Duodenal mucosa (tissue), 2 donors: ENCODE data around the gene MAPRE2.
"Not testable (repeated sequence)": the region's sequence is repeated elsewhere in the genome, so short reads cannot be mapped to it uniquely, and the experiment has no call there.

Experiments
- H3K27ac ChIP-seq: one replicate; pipeline ENCODE4 v1.7.0; 2013; ENCODE audit warnings: low read depth, low read length
- H3K27me3 ChIP-seq, 2 donors: one replicate each; pipeline ENCODE4 v1.7.0; 2013; ENCODE audit warnings: low read length in 2 of 2, control low read depth in 1 of 2; ENCODE audit not compliant: insufficient read depth in 2 of 2, control insufficient read depth in 1 of 2
- H3K36me3 ChIP-seq, 2 donors: one replicate each; pipeline ENCODE4 v1.7.0; 2013; ENCODE audit warnings: low read length in 2 of 2, control low read depth in 1 of 2; ENCODE audit not compliant: insufficient read depth in 2 of 2, control insufficient read depth in 1 of 2
- H3K4me1 ChIP-seq, 2 donors: one replicate each; pipeline ENCODE4 v1.7.0; 2013; ENCODE audit warnings: low read length in 2 of 2, control low read depth in 1 of 2; ENCODE audit not compliant: insufficient read depth in 2 of 2, control insufficient read depth in 1 of 2
- H3K4me3 ChIP-seq, 2 donors: one replicate each; pipeline ENCODE4 v1.7.0; 2013; ENCODE audit warnings: low read length in 2 of 2, low read depth in 1 of 2
- H3K9ac ChIP-seq, 2 donors: one replicate each; pipeline ENCODE4 v1.7.0; 2013; ENCODE audit warnings: low read length in 2 of 2, low read depth in 1 of 2
- H3K9me3 ChIP-seq, 2 donors: one replicate each; pipeline ENCODE4 v1.7.0; 2013; ENCODE audit warnings: low read length in 2 of 2, control low read depth in 1 of 2; ENCODE audit not compliant: control insufficient read depth in 1 of 2

MAPRE2 gene

DNA sequence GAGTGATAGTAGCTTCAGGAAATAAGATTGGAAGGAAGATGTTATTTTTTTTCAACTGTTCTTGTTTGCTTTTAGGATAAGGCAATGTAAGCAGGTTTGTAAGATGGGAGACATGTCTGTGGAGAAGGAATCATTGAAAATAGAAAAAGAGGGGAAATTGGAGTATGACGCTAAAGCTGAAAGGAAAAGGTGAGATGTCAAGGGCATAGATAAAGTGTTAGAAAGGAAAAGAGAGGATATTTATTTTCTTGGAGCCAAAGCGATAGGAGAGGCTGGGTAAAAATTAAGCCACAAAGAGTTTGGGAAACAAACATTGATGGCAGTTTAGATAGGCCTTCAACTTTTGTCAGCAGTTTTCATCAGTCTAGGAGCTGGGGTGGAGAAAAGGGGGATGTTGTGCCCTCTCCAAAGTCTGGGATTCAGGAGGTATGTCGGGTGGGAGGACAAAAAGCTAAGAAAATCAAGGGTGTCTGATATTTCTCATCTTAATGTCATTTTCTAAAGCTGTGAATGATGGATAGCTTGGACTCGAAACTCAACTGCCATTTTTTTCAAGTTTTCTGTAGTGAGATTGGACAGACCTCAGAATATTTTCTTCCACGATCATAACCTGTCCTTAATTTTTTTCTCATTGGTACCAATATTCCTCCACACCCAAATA, 63.3 kb downstream of the MAPRE2 start:
- H3K4me3 ChIP-seq, result no peak overlapping the region
- H3K9me3 ChIP-seq, result no peaks in the 10 kb centered on the region
- no peaks in the 10 kb centered on the region for H3K4me1 ChIP-seq
- H3K36me3 ChIP-seq, result peaks cover 3 to 6% of the 10 kb centered on the region in 2 donors
- H3K27me3 ChIP-seq, result no peaks in the 10 kb centered on the region
- H3K27ac ChIP-seq, result no peak overlapping the region
- H3K9ac ChIP-seq, result no peak overlapping the region

DNA sequence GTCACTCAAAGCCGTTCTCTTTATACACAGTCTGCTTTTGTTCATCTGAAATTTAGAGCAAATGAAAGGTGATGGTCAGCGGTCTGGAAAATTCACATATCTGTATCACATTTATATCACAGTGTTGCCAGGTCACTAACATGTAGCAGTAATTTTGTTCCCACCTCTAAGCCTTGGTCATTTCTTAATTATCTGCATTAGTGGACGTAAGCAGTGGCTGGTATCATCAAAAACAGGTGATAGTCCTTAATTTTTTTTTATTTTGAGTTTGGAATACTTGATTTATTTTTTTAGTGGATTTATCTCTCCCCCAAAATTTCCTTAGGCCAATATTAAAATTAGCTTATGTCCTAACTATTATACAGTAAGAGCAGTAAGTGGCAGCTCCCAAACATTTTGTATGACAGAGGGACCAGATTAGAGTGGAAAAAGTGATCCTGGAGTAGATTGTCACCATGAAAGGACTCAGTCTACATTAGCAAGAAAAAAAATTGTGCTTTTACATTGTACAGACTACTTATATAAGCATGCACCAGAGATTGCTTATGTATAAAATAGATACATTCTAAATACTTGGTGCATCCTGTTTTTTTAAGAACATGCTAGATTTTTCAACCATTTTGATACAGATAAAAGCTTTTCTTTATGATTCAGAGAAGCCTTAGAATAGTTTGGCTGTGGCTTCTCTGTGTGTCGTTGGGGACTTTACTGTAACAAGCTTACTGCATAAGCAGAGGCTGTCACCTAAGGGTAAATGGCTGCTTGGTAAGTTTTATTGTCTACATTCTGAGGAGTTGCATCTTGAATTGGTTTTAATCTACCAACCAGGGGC, 65.0 kb downstream of the MAPRE2 start:
- H3K27ac ChIP-seq, result no peak overlapping the region

DNA sequence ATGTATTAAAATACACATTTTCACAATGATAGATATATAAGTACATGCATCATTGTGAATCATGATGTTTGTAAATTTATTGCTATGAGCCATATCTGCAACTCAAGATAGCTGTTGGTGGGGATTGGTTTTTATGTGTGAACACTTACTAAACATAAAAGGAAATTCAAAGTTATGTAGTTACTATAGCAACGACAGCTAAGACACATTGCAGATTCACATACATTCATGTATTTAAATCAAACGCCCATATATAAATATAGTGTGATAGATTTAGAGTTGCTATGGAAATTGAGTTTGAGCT, 65.6 kb downstream of the MAPRE2 start:
- peaks cover 2 to 6% of the 10 kb centered on the region in 2 donors for H3K36me3 ChIP-seq
- no peaks in the 10 kb centered on the region for H3K27me3 ChIP-seq
- H3K27ac ChIP-seq, result no peak overlapping the region
- no peaks in the 10 kb centered on the region for H3K9me3 ChIP-seq
- no peak overlapping the region for H3K9ac ChIP-seq
- no peak overlapping the region for H3K4me3 ChIP-seq
- H3K4me1 ChIP-seq, result no peaks in the 10 kb centered on the region

More for the DNA sequence above, 65.0 kb downstream of the MAPRE2 start:
- Histone ChIP-seq H3K27me3 (no peaks in the 10 kb centered on the region), H3K4me1 (no peaks in the 10 kb centered on the region), H3K9ac (no peak overlapping the region), H3K9me3 (no peaks in the 10 kb centered on the region), H3K36me3 (peaks cover 3 to 6% of the 10 kb centered on the region in 2 donors), H3K4me3 (no peak overlapping the region)

DNA sequence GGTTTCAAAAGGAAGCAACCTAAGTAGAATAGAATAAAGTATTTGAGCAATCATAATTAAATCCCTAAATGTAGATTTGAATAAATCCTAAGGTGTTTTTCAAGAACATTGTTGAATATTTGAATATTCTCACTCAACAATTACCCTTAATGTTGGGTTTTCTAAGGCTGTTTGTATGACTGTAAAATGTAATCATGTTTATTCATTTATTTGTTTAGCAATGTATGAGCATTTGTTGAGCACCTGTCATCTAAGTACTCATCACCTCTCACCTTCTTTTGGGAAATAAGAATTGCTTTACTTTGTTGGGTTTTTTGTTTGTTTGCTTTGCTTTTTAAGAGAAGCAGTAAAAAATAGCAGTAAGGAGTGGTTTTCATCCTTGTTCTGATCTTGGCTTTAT, 66.0 kb downstream of the MAPRE2 start:
- H3K4me3 ChIP-seq, result no peak overlapping the region
- no peak overlapping the region for H3K9ac ChIP-seq
- H3K9me3 ChIP-seq, result no peaks in the 10 kb centered on the region
- no peaks in the 10 kb centered on the region for H3K27me3 ChIP-seq
- H3K27ac ChIP-seq, result no peak overlapping the region
- H3K4me1 ChIP-seq, result no peaks in the 10 kb centered on the region
- peaks cover 0 to 2% of the 10 kb centered on the region in 2 donors for H3K36me3 ChIP-seq

DNA sequence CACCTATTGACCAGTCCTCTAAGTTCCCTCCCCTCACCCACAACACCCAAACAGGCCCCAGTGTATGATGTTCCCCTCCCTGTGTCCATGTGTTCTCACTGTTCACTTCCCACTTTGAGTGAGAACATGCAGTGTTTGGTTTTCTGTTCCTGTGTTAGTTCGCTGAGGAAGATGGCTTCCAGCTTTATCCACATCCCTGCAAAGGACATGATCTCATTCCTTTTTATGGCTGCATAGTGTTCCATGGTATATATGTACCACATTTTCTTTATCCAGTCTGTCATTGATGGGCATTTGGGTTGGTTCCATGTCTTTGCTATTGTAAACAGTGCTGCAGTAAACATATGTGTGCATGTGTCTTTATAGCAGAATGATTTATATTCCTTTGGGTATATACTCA, 66.9 kb downstream of the MAPRE2 start:
- not testable (repeated sequence) for H3K27ac ChIP-seq, H3K9me3 ChIP-seq, H3K36me3 ChIP-seq, H3K9ac ChIP-seq, H3K4me3 ChIP-seq, H3K4me1 ChIP-seq, H3K27me3 ChIP-seq

GRCh38 chr18:35110059-35110458, 68.8 kb downstream of the MAPRE2 start:
- no peaks in the 10 kb centered on the region for H3K36me3 ChIP-seq
- no peak overlapping the region for H3K4me3 ChIP-seq
- no peaks in the 10 kb centered on the region for H3K9me3 ChIP-seq
- no peaks in the 10 kb centered on the region for H3K27me3 ChIP-seq
- H3K9ac ChIP-seq, result no peak overlapping the region
- H3K27ac ChIP-seq, result no peak overlapping the region
- no peaks in the 10 kb centered on the region for H3K4me1 ChIP-seq

DNA sequence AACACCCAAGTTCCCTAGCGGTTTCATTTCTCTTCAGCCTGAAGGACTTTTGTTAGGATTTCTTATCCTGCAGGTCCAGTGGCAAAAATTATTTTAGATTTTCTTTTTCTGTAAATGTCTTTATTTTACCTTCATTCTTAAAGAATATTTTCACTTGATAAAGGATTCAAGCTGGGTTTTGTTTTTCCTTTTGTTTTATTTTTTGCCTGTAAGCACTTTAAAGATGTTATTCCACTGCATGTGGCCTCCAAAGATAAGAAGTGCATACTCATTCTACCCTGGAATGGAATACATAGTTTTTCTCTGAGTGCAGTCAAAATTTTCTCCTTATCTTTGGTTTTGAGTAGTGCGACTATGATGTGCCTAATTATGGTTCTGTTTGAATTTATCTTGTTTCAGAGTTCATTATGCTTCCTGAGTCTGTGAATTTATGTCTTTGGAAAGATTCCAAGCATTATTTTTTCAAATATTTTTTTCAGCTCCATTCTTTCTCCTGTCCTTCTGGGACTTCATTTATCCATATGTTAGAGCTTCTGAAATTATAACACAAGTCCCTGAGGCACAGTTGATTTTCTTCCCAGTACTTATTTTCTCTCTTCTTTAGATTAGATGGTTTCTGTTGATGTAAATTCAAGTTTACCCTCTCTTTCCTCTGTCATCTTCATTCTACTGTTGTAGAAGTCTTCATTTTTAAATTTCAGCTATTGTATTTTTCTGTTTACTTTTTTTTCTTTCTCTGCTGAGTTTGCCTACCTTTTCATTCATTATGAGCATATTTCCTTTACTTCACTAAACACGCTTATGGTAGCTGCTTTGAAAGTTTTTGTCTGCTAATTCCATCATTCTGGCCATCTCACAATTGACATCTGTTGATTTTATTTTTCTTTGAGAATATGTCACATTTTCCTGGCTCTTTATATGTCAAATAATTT, 69.6 kb downstream of the MAPRE2 start:
- H3K36me3 ChIP-seq, result no peaks in the 10 kb centered on the region
- H3K9ac ChIP-seq, result no peak overlapping the region
- H3K27me3 ChIP-seq, result no peaks in the 10 kb centered on the region
- no peaks in the 10 kb centered on the region for H3K4me1 ChIP-seq
- no peak overlapping the region for H3K4me3 ChIP-seq
- no peaks in the 10 kb centered on the region for H3K9me3 ChIP-seq
- no peak overlapping the region for H3K27ac ChIP-seq

- H3K4me3 ChIP-seq, result no peak overlapping the region
- no peaks in the 10 kb centered on the region for H3K27me3 ChIP-seq
- H3K27ac ChIP-seq, result no peak overlapping the region
- no peak overlapping the region for H3K9ac ChIP-seq
- H3K9me3 ChIP-seq, result no peaks in the 10 kb centered on the region
- no peaks in the 10 kb centered on the region for H3K4me1 ChIP-seq
- H3K36me3 ChIP-seq, result no peaks in the 10 kb centered on the region
Observed at GRCh38 chr18:35112696-35113095, 71.5 kb downstream of the MAPRE2 start.

DNA sequence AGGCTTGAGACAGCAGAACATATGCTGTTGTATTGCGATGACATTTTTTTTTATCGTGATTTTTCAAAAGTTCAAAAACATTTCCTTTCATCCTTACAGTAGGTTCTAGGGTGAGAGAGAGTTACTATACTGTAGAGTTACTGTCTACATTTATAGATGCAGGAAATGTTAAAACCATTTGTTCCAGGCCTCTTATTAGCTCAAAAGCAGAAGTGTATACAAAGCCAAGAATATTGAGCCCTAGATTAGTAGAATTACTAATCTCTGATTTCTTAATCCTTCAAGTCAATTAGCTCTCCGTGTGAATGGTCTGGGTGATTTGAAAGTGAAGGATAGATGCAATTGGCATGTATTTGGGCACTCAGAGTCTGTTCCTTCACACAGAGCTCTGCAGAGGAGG, 73.1 kb downstream of the MAPRE2 start:
- Histone ChIP-seq H3K4me1 (no peaks in the 10 kb centered on the region), H3K9ac (no peak overlapping the region), H3K36me3 (no peaks in the 10 kb centered on the region), H3K4me3 (no peak overlapping the region), H3K27me3 (no peaks in the 10 kb centered on the region), H3K27ac (no peak overlapping the region), H3K9me3 (no peaks in the 10 kb centered on the region)

- Histone ChIP-seq H3K9me3 (no peaks in the 10 kb centered on the region), H3K36me3 (no peaks in the 10 kb centered on the region), H3K4me1 (no peaks in the 10 kb centered on the region), H3K27ac (no peak overlapping the region), H3K27me3 (no peaks in the 10 kb centered on the region), H3K9ac (no peak overlapping the region), H3K4me3 (no peak overlapping the region)
Observed at GRCh38 chr18:35116784-35117318, 75.6 kb downstream of the MAPRE2 start.
